AML-193 (cell line): ENCODE data around the gene MORC1.
A peak's percentile ranks its signal among the peaks of the same experiment; 100 is the strongest.

Source experiments
- DNase-seq, 2 experiments: peaks; one replicate each; lab custom pipeline; 2025; lab: John Stamatoyannopoulos, UW

The MORC1 gene

DNA sequence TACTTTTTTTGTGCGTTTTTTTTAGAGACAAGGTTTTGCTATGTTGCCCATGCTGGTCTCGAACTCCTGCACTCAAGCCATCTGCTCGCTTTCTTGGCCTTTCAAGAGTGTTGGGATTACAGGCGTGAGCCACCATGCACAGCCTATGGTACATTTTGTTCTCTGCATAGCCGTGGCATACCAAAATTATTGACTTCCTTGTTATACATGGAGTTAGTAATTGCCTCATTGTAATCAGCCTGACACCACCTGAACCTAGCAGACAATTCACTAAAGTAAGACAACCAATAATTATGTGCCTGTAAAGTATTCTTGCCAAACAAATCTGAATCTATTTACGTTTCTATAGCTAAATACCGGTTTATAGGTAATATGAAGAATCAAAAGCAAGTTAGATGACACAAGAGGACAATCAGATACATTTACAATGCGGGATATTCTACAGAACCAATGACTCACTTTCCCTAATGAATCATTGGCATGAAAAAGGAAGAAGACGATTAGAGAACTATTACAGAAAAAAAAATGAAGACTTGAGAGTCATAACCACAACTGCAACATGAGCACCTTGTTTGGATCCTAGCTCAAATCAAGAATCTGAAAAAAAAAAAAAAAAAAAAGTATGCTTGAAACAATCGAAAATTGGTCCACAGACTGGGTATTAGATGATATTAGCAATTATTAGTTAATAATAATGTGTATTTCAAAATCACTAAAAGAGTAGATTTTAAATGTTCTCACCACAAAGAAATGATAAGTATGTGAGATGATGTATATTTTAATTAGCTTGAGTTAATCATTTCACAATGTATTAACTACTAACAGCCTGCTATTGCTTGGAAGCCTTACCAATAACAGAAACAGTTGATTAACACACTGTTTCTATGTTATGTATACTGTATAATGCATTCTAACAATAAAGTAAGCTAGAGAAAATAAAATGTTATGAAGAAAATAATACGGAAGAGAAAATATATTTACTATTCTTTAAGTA, 171.3 kb downstream of the MORC1 start:
- DNase-seq: no peak

DNA sequence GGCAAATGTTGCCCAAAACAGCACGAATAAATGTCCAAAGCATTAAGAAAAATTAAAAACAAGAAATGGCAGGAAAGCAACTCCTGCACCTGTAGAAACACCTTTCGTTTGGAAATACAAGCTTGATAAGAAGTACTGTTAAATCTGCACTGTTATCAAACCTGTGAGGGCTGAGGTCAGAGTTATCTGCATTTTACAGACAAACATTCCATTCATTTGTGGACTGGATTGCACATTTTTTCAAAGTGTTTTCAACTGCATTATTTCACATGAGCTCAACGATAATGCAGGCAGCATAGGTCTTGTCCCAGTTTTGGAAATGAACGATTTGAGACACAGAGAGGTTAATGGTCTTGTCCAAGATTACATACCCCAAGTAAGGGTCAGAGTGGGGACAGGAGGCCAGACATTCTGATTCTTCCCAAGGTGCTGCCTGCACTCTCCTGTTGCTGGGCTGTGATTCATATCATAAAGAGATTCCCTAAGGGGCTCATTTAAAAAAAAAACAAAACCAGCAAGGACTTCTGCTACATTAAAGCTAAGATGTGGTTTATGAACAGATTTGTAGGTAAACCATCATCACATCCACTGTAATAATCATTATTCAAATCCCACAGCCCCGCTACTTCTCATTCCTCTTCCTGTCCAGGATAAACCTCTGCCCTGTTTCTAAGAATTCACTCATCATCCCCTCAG, 177.2 kb downstream of the MORC1 start:
- no peak for DNase-seq

GRCh38 chr3:108940166-108940565, 177.8 kb downstream of the MORC1 start:
- DNase-seq: no peak

DNA sequence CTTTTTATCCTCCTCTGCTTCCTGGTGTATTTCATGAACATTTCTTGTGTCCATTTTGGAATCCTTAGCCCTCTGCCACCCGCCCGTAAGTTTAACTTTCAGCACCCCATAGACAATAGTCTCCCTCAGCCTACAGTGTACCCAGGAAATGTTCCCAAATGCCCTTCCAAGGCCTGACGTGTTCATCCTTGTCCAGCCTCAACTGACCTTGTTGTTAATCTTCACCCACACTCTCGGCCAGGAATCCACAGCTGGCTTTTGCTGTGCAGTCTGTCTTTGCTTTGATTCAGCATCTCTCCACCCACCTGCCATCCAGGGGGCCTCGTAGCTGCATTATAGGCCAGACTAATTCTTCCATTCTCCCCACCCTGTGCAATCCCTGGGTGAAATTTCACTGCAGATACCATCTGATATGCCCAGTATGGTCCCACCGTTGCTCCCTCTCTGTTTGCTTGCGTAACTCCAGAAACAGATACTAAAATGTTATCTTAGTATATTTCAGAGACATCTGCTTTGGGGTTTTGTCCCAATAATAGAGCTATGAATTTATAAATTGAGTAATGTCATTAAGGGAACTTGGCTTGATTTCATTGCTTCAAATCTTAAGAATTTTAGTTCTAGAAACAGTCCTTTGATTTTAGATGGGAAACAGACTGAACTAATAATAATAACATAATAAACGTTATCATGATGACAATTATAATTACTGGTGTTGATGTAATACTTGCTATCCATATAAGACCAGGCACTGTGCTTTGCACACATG, 180.8 kb downstream of the MORC1 start:
- no peak for DNase-seq

DNA sequence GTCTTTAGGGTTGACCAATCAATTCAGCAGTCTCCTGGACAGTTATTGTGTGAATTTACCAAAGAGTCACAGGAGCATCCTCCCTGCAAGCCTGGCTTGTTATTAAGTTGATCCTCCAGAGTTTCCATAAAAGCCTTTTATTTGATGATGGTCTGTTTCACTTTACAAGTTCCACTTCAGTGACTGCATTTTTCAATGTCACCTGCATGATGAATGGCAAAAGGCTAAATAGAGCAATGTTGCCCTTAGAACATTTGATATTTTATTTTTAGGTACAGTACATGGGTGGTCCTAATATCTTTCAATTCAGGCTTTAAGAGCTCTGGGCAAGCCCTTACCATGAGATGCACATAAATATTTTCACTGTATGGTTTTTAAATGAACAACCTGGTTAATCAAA, 186.9 kb downstream of the MORC1 start:
- DNase-seq: no peak

- no peak for DNase-seq
These were observed 199.1 kb downstream of the MORC1 start for GRCh38 chr3:108918866-108919265.

- DNase-seq: peak; percentile 69 to 73
These were observed 202.9 kb downstream of the MORC1 start for GRCh38 chr3:108914774-108915641.

GRCh38 chr3:108909799-108910198, 208.1 kb downstream of the MORC1 start:
- no peak for DNase-seq
